ENCODE data around the gene ALK. TPM values are rescaled to one million over a fixed set of nuclear protein-coding genes. Genes with fewer than 3 reads are reported as not detected.

The ALK gene
- total and polyA plus RNA-seq, 4 donors = 4.2 to 16.7 (median 14.2) TPM

GRCh38 chr2:29232041-29232440, 689.3 kb downstream of the ALK start:
- Histone ChIP-seq H3K36me3 (ENCODE audit: control insufficient read depth, insufficient read depth, low read length) (peaks cover 6% of the 10 kb centered on the region), H3K27ac (ENCODE audit: low read depth, low read length) (no peak overlapping the region), H3K4me1 (ENCODE audit: control insufficient read depth, insufficient read depth, low read length) (peaks cover 4% of the 10 kb centered on the region), H3K9me3 (ENCODE audit: control insufficient read depth, insufficient read depth, low read length) (no peaks in the 10 kb centered on the region), H3K27me3 (ENCODE audit: control insufficient read depth, insufficient read depth, low read length) (no peaks in the 10 kb centered on the region), H3K4me3 (ENCODE audit: low read depth, low read length) (no peak overlapping the region)
- no peak for DNase-seq (ENCODE audit: low read depth in 4 of 6, low spot score in 6 of 6)
- WGBS (ENCODE audit: insufficient coverage) = 96% methylated on average over 14 of the region's 14 CpGs

GRCh38 chr2:29229640-29230039, 691.7 kb downstream of the ALK start:
- Histone ChIP-seq H3K4me3 (ENCODE audit: low read depth, low read length) (no peak overlapping the region), H3K27ac (ENCODE audit: low read depth, low read length) (no peak overlapping the region), H3K36me3 (ENCODE audit: control insufficient read depth, insufficient read depth, low read length) (peaks cover 6% of the 10 kb centered on the region), H3K27me3 (ENCODE audit: control insufficient read depth, insufficient read depth, low read length) (no peaks in the 10 kb centered on the region), H3K4me1 (ENCODE audit: control insufficient read depth, insufficient read depth, low read length) (peaks cover 4% of the 10 kb centered on the region), H3K9me3 (ENCODE audit: control insufficient read depth, insufficient read depth, low read length) (no peaks in the 10 kb centered on the region)
- WGBS (ENCODE audit: insufficient coverage) = 94% methylated on average over 9 of the region's 9 CpGs
- DNase-seq (ENCODE audit: low read depth in 4 of 6, low spot score in 6 of 6) = no peak

- Histone ChIP-seq H3K36me3 (ENCODE audit: control insufficient read depth, insufficient read depth, low read length) (peaks cover 6% of the 10 kb centered on the region), H3K27me3 (ENCODE audit: control insufficient read depth, insufficient read depth, low read length) (no peaks in the 10 kb centered on the region), H3K9me3 (ENCODE audit: control insufficient read depth, insufficient read depth, low read length) (no peaks in the 10 kb centered on the region), H3K27ac (ENCODE audit: low read depth, low read length) (no peak overlapping the region), H3K4me1 (ENCODE audit: control insufficient read depth, insufficient read depth, low read length) (peaks cover 4% of the 10 kb centered on the region), H3K4me3 (ENCODE audit: low read depth, low read length) (no peak overlapping the region)
- 93% methylated on average over 9 of the region's 9 CpGs for WGBS (ENCODE audit: insufficient coverage)
- no peak for DNase-seq (ENCODE audit: low read depth in 4 of 6, low spot score in 6 of 6)
Measured at GRCh38 chr2:29228947-29229346, 692.4 kb downstream of the ALK start.

- H3K27ac ChIP-seq (ENCODE audit: low read depth, low read length) = no peak overlapping the region
- no peak overlapping the region for H3K4me3 ChIP-seq (ENCODE audit: low read depth, low read length)
- DNase-seq (ENCODE audit: low read depth in 4 of 6, low spot score in 6 of 6) = no peak
- WGBS (ENCODE audit: insufficient coverage) = 64% methylated on average over 9 of the region's 15 CpGs
- H3K9me3 ChIP-seq (ENCODE audit: control insufficient read depth, insufficient read depth, low read length) = no peaks in the 10 kb centered on the region
- peaks cover 4% of the 10 kb centered on the region for H3K4me1 ChIP-seq (ENCODE audit: control insufficient read depth, insufficient read depth, low read length)
- H3K36me3 ChIP-seq (ENCODE audit: control insufficient read depth, insufficient read depth, low read length) = peaks cover 6% of the 10 kb centered on the region
- no peaks in the 10 kb centered on the region for H3K27me3 ChIP-seq (ENCODE audit: control insufficient read depth, insufficient read depth, low read length)
Measured at GRCh38 chr2:29227935-29228675, 693.3 kb downstream of the ALK start.

GRCh38 chr2:29226808-29227207, 694.6 kb downstream of the ALK start:
- no peak overlapping the region for H3K27ac ChIP-seq (ENCODE audit: low read depth, low read length)
- no peaks in the 10 kb centered on the region for H3K27me3 ChIP-seq (ENCODE audit: control insufficient read depth, insufficient read depth, low read length)
- DNase-seq (ENCODE audit: low read depth in 4 of 6, low spot score in 6 of 6) = no peak
- H3K36me3 ChIP-seq (ENCODE audit: control insufficient read depth, insufficient read depth, low read length) = no peaks in the 10 kb centered on the region
- 83% methylated on average over 1 of the region's 7 CpGs for WGBS (ENCODE audit: insufficient coverage)
- H3K9me3 ChIP-seq (ENCODE audit: control insufficient read depth, insufficient read depth, low read length) = no peaks in the 10 kb centered on the region
- no peak overlapping the region for H3K4me3 ChIP-seq (ENCODE audit: low read depth, low read length)
- H3K4me1 ChIP-seq (ENCODE audit: control insufficient read depth, insufficient read depth, low read length) = peaks cover 4% of the 10 kb centered on the region

GRCh38 chr2:29226375-29226774, 695.0 kb downstream of the ALK start:
- no peaks in the 10 kb centered on the region for H3K27me3 ChIP-seq (ENCODE audit: control insufficient read depth, insufficient read depth, low read length)
- no peaks in the 10 kb centered on the region for H3K9me3 ChIP-seq (ENCODE audit: control insufficient read depth, insufficient read depth, low read length)
- 90% methylated on average over 3 of the region's 3 CpGs for WGBS (ENCODE audit: insufficient coverage)
- H3K4me3 ChIP-seq (ENCODE audit: low read depth, low read length) = no peak overlapping the region
- DNase-seq (ENCODE audit: low read depth in 4 of 6, low spot score in 6 of 6) = no peak
- no peak overlapping the region for H3K27ac ChIP-seq (ENCODE audit: low read depth, low read length)
- no peaks in the 10 kb centered on the region for H3K36me3 ChIP-seq (ENCODE audit: control insufficient read depth, insufficient read depth, low read length)
- H3K4me1 ChIP-seq (ENCODE audit: control insufficient read depth, insufficient read depth, low read length) = peaks cover 4% of the 10 kb centered on the region

DNA sequence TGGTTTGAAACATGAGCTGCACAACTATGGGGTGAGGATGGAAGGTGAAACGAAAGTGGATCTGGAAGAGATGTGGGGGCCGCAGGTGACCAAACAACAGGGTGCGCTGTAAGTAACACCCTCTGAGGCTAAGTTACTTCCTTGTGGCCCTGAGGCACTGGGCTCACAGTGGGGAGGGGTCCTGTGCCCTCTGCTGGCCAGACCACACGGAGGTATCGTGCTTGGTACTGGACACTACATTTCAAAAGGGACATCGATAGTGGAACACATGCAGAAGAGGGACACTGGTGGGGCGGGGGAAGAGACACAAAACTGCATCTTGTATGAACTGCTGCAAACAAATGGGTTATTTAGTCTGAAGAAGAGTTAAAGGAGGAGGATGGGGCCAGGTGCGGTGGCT, 695.6 kb downstream of the ALK start:
- DNase-seq (ENCODE audit: low read depth in 4 of 6, low spot score in 6 of 6) = no peak
- no peaks in the 10 kb centered on the region for H3K9me3 ChIP-seq (ENCODE audit: control insufficient read depth, insufficient read depth, low read length)
- 87% methylated on average over 8 of the region's 8 CpGs for WGBS (ENCODE audit: insufficient coverage)

DNA sequence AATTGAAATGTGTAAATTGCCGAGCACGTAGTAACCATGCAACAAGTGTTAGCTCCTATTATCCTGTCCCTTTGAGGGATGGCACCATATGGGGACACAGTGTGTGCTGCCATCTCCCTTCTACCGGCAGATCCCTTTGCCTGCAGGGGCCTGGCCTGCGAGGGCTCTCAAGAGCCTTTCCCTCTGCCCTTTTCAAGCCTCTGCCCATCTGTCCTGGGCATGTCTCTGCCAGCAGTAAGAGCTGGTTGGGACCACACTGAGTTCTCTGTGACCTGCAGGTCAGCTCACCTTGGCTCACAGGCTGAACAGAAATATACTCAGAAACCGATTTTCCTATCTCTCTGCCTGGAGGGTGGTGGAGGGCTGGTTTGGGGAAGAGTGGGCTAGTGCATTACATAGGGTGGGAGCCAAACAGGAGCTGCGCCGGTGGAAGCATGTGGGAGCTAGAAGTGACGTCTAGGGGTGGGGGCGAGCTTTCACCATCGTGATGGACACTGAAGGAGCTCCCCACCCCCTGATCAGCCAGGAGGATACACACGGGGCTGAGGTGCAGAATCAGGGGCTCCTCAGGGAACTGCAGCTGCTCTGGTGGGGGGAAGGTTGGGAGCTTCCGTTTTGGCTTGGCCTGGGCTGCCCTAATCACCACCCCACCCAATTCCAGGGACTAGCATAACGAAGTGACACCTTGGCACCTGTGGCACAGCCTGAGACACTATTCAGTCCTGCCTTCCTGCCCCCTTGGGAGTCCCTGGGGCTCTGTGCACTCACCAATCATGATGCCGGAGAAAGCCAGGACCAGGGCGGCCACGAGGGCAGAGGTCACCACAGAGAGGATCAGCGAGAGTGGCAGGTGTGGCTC, 696.5 kb downstream of the ALK start:
- H3K4me3 ChIP-seq (ENCODE audit: low read depth, low read length) = no peak overlapping the region
- 87% methylated on average over 15 of the region's 17 CpGs for WGBS (ENCODE audit: insufficient coverage)
- peaks cover 3% of the 10 kb centered on the region for H3K36me3 ChIP-seq (ENCODE audit: control insufficient read depth, insufficient read depth, low read length)
- H3K27ac ChIP-seq (ENCODE audit: low read depth, low read length) = no peak overlapping the region
- no peak for DNase-seq (ENCODE audit: low read depth in 4 of 6, low spot score in 6 of 6)
- H3K27me3 ChIP-seq (ENCODE audit: control insufficient read depth, insufficient read depth, low read length) = no peaks in the 10 kb centered on the region
- peaks cover 4% of the 10 kb centered on the region for H3K4me1 ChIP-seq (ENCODE audit: control insufficient read depth, insufficient read depth, low read length)
- no peaks in the 10 kb centered on the region for H3K9me3 ChIP-seq (ENCODE audit: control insufficient read depth, insufficient read depth, low read length)

More for the DNA sequence above, 695.6 kb downstream of the ALK start:
- Histone ChIP-seq H3K27me3 (ENCODE audit: control insufficient read depth, insufficient read depth, low read length) (no peaks in the 10 kb centered on the region), H3K27ac (ENCODE audit: low read depth, low read length) (no peak overlapping the region), H3K4me1 (ENCODE audit: control insufficient read depth, insufficient read depth, low read length) (peaks cover 4% of the 10 kb centered on the region), H3K4me3 (ENCODE audit: low read depth, low read length) (no peak overlapping the region), H3K36me3 (ENCODE audit: control insufficient read depth, insufficient read depth, low read length) (no peaks in the 10 kb centered on the region)

- H3K36me3 ChIP-seq (ENCODE audit: control insufficient read depth, insufficient read depth, low read length) = peaks cover 3% of the 10 kb centered on the region
- H3K27me3 ChIP-seq (ENCODE audit: control insufficient read depth, insufficient read depth, low read length) = no peaks in the 10 kb centered on the region
- no peaks in the 10 kb centered on the region for H3K9me3 ChIP-seq (ENCODE audit: control insufficient read depth, insufficient read depth, low read length)
- H3K4me3 ChIP-seq (ENCODE audit: low read depth, low read length) = no peak overlapping the region
- no peak overlapping the region for H3K27ac ChIP-seq (ENCODE audit: low read depth, low read length)
- DNase-seq (ENCODE audit: low read depth in 4 of 6, low spot score in 6 of 6) = peak in 2 of 6 donors; percentile 54 to 71
- WGBS (ENCODE audit: insufficient coverage) = 78% methylated on average over 7 of the region's 7 CpGs
- peaks cover 4% of the 10 kb centered on the region for H3K4me1 ChIP-seq (ENCODE audit: control insufficient read depth, insufficient read depth, low read length)
Measured at GRCh38 chr2:29223851-29224692, 697.3 kb downstream of the ALK start.

All from spinal cord (tissue), 10 donors.